HepG2 (cell line): ENCODE measurements around the gene CUEDC2. TPM values are rescaled to one million over a fixed set of nuclear protein-coding genes. Genes with fewer than 3 reads are reported as not detected.

Experiments used
- CCDC6 ChIP-seq: sonication (generic); formaldehyde crosslinking; IDR thresholded peaks from 2 replicates; pipeline ENCODE4 v1.8.1; 2022; ENCODE audit warnings: mild to moderate bottlenecking, missing genetic modification reagents, moderate library complexity
- FUBP1 ChIP-seq: sonication (generic); formaldehyde crosslinking; IDR thresholded peaks from 2 replicates; pipeline ENCODE4 v1.5.1; 2020; ENCODE audit warnings: missing genetic modification reagents, mild to moderate bottlenecking, borderline replicate concordance
- KLF16 ChIP-seq, 2 experiments: sonication (generic) in 1 of 2; formaldehyde crosslinking in 1 of 2; IDR thresholded peaks; 2 replicates each; pipeline versions ENCODE4 v1.6.1 to v1.8.0; 2016 to 2023; ENCODE audit warnings: missing genetic modification reagents in 2 of 2, missing compliant biosample characterization in 1 of 2
- LCORL ChIP-seq, 2 experiments: fragments of 450-650 bp in 1 of 2; sonication (generic) in 1 of 2; formaldehyde crosslinking in 1 of 2; IDR thresholded peaks; 2 replicates each; pipeline versions ENCODE4 v1.5.0 to v1.6.1; 2017 to 2020; ENCODE audit warnings: antibody characterized with exemption in 1 of 2, missing genetic modification reagents in 1 of 2
- MAZ ChIP-seq, 2 experiments: sonication (generic) in 1 of 2; formaldehyde crosslinking in 1 of 2; IDR thresholded peaks; 2 replicates each; pipeline versions ENCODE4 v1.5.0 to v1.6.1; 2012 to 2020; ENCODE audit warnings: low read depth in 2 of 2, mild to moderate bottlenecking in 2 of 2, borderline replicate concordance in 1 of 2, improper control_type of control experiment in 1 of 2, low read length in 1 of 2, missing genetic modification reagents in 1 of 2, moderate library complexity in 1 of 2
- NFATC3 ChIP-seq: sonication (generic); formaldehyde crosslinking; IDR thresholded peaks from 2 replicates; pipeline ENCODE4 v1.5.1; 2020; ENCODE audit warnings: mild to moderate bottlenecking, missing genetic modification reagents
- NR0B2 ChIP-seq: sonication (generic); formaldehyde crosslinking; IDR thresholded peaks from 2 replicates; pipeline ENCODE4 v1.4.0; 2020; ENCODE audit warnings: mild to moderate bottlenecking, missing genetic modification reagents
- SETDB1 ChIP-seq: sonication (generic); formaldehyde crosslinking; IDR thresholded peaks from 2 replicates; pipeline ENCODE4 v1.5.1; 2020; ENCODE audit warnings: missing genetic modification reagents, mild to moderate bottlenecking, borderline replicate concordance
- SUZ12 ChIP-seq: fragments of 150-350 bp; IDR thresholded peaks from 2 replicates; pipeline ENCODE4 v1.6.1; 2014; ENCODE audit warnings: low read depth, low read length
- XBP1 ChIP-seq: sonication (generic); formaldehyde crosslinking; IDR thresholded peaks from 2 replicates; pipeline ENCODE4 v1.5.0; 2020; ENCODE audit warnings: missing genetic modification reagents
- ZBTB33 ChIP-seq: sonication (generic); formaldehyde crosslinking; IDR thresholded peaks from 2 replicates; pipeline ENCODE4 v1.4.0; 2020; ENCODE audit warnings: missing genetic modification reagents
- ZFP36 ChIP-seq: fragments of 150-350 bp; IDR thresholded peaks from 2 replicates; pipeline ENCODE4 v1.6.1; 2018; ENCODE audit warnings: borderline replicate concordance, low read length, low read depth; ENCODE audit not compliant: partially characterized antibody
- ZNF552 ChIP-seq: sonication (generic); formaldehyde crosslinking; IDR thresholded peaks from 2 replicates; pipeline ENCODE4 v1.9.0; 2022; ENCODE audit warnings: missing genetic modification reagents, mild to moderate bottlenecking, borderline replicate concordance
- ZNF556 ChIP-seq: sonication (generic); formaldehyde crosslinking; IDR thresholded peaks from 2 replicates; pipeline ENCODE4 v1.4.0; 2020; ENCODE audit warnings: mild to moderate bottlenecking, missing genetic modification reagents, borderline replicate concordance
- ZNF563 ChIP-seq: sonication (generic); formaldehyde crosslinking; IDR thresholded peaks from 2 replicates; pipeline ENCODE4 v1.8.0; 2022; ENCODE audit warnings: mild to moderate bottlenecking, moderate library complexity, missing genetic modification reagents
- ZNF691 ChIP-seq: sonication (generic); formaldehyde crosslinking; IDR thresholded peaks from 2 replicates; pipeline ENCODE4 v1.4.0; 2020; ENCODE audit warnings: missing genetic modification reagents, low read depth, mild to moderate bottlenecking, borderline replicate concordance
- ZNF704 ChIP-seq: sonication (generic); formaldehyde crosslinking; IDR thresholded peaks from 2 replicates; pipeline ENCODE4 v1.8.1; 2023; ENCODE audit warnings: mild to moderate bottlenecking, inconsistent platforms, moderate library complexity, missing genetic modification reagents, borderline replicate concordance
- polyA plus RNA-seq, 8 experiments: library from polyadenylated mRNA; depleted of rRNA in 3 of 8; stranded (reverse) in 7 of 8; unstranded in 1 of 8; fragments of >200 nt; fragmentation: Illumina TruSeq in 4 of 8; extraction: Trizol in 4 of 8; gene quantifications; 2 replicates each; pipeline versions ENCODE4 v1.2.1 to v1.2.3, GENCODE V29; 2011 to 2016; ENCODE audit warnings: low read depth in 4 of 8, missing spikeins in 1 of 8, mixed read lengths in 1 of 8; ENCODE audit not compliant: insufficient read depth in 1 of 8
- total RNA-seq, 5 experiments: library from RNA; depleted of rRNA; stranded (reverse); fragments of >200 nt; fragmentation: Illumina TruSeq; extraction: Trizol; gene quantifications; 2 replicates each; pipeline ENCODE4 v1.2.3, GENCODE V29; 2016; ENCODE audit warnings: low read depth in 1 of 5
- TF ChIP-seq, protein P1 (sequence below): sonication (generic); formaldehyde crosslinking; IDR thresholded peaks from 2 replicates; pipeline ENCODE4 v1.5.0; 2020; ENCODE audit warnings: mild to moderate bottlenecking, missing genetic modification reagents, borderline replicate concordance

The CUEDC2 gene
- total and polyA plus RNA-seq, 2 of the 13 experiments (the other 11 are each of a cell fraction or from before 2014, with no cell fraction given) = 13.1 to 18.4 TPM

- TF ChIP-seq NR0B2 (CRISPR knock-in tag) (peak; percentile 74), XBP1 (CRISPR knock-in tag) (0 out of 2 replicates have a peak, but pooled peaks have one; percentile 36), ZNF552 (CRISPR knock-in tag) (peak; percentile 39; the same call in 1 of the 2 replicates), ZNF704 (peak; percentile 58; the same call in 1 of the 2 replicates), KLF16 (CRISPR knock-in tag; IDR thresholded peaks at IDR 0.05) (peak in 1 of 2 experiments; percentile 57; a peak in 1 of 4 replicates), ZNF691 (CRISPR knock-in tag) (peak; percentile 96), ZFP36 (no peak), SUZ12 (no peak), LCORL (IDR thresholded peaks at IDR 0.05) (no peak), LCORL (CRISPR knock-in tag; IDR thresholded peaks at IDR 0.05) (peak; percentile 85), SETDB1 (no peak), ZNF556 (CRISPR knock-in tag) (peak; percentile 95), ZNF563 (CRISPR knock-in tag) (no peak), NFATC3 (no peak), MAZ (IDR thresholded peaks at IDR 0.05; ENCODE audit: borderline replicate concordance, low read depth, low read length) (no peak), MAZ (CRISPR knock-in tag; IDR thresholded peaks at IDR 0.05; ENCODE audit: low read depth) (peak; percentile 61; the same call in 1 of the 2 replicates), ZBTB33 (CRISPR knock-in tag) (peak; percentile 76), CCDC6 (CRISPR knock-in tag) (peak; percentile 89), FUBP1 (CRISPR knock-in tag) (no peak)
- TF ChIP-seq, protein P1, sequence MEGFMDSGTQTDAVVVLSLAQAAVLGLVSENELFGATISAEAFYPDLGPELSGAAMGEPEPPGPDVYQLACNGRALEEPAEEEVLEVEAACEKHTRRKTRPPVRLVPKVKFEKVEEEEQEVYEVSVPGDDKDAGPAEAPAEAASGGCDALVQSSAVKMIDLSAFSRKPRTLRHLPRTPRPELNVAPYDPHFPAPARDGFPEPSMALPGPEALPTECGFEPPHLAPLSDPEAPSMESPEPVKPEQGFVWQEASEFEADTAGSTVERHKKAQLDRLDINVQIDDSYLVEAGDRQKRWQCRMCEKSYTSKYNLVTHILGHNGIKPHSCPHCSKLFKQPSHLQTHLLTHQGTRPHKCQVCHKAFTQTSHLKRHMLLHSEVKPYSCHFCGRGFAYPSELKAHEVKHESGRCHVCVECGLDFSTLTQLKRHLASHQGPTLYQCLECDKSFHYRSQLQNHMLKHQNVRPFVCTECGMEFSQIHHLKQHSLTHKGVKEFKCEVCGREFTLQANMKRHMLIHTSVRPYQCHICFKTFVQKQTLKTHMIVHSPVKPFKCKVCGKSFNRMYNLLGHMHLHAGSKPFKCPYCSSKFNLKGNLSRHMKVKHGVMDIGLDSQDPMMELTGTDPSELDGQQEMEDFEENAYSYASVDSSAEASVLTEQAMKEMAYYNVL (CRISPR knock-in tag) = peak; percentile 54
Measured at GRCh38 chr10:102422545-102423129, 9.7 kb downstream of the CUEDC2 start (continued).
